ENCODE data around the gene MINDY1.

DNA sequence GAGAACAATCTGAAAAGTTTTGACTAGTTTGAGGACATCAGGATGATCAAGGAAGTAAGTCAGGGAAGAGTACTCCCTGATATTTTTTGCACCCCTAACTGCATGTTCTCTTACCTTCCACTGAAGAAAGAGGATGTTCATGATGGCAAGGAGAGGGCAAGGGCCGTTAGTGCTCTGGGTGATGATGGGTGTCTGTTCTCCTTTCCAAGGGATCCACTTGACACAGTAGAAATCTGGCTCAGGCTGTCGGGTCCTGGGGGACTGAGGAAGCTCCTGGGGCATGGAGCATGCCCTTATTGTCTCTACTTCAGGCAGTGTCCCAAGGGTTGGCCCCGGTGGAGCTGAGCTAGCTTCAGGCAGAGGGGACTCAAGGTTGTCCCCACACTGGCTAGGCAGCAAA lies 4.7 kb downstream of the MINDY1 start:
- TF ChIP-seq POLR2A (IDR thresholded peaks at IDR 0.05), result no peak
- no peak for TF ChIP-seq CTCF (IDR thresholded peaks at IDR 0.05)

Measured in adrenal gland (tissue), 5 donors.